ENCODE data around the gene CALHM2.

CALHM2 gene

DNA sequence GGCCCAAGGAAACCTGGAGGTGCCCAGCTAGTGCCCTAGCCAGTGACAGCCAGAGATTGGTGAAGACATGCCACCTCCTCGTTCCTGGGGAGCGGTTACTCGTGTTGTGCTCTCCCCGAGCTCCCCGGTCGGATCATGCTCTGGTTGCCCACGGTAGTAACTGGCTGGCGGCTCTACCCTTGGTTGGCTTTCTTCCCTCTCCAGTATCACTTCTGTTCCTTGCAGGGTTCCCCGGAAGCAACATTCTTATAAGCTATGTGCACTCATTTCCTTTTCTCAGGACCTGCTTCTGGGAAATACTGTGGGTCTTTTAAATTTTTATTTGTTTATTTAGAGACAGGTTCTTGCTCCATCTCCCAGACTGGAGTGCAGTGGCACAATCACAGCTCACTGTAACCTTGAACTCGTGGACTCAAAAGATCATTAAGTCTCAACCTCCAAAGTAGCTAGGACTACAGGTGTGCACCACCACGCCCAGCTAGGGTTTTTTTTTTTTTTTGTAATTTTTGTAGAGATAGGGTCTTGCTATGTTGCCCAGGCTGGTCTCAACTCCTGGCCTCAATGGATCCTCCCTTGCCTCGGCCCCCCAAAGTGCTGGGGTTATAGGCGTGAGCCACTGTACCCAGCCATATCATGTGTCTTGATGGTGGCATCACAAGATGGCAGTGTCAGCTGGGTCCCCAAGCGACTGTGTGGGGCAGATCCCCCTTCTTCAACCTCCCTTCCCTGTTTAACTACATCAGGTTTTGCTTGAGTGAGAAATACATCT, 13.4 kb upstream of the CALHM2 start:
- H3K4me1 Mint-ChIP-seq (ENCODE audit: low read depth), result peaks cover 11% of the 10 kb centered on the region
- H3K27me3 Mint-ChIP-seq, result no peaks in the 10 kb centered on the region
- H3K27ac Mint-ChIP-seq, result no peak overlapping the region
- no peaks in the 10 kb centered on the region for H3K9me3 Mint-ChIP-seq
- H3K4me3 Mint-ChIP-seq, result no peak overlapping the region
- no peaks in the 10 kb centered on the region for H3K36me3 Mint-ChIP-seq (ENCODE audit: low read depth)

DNA sequence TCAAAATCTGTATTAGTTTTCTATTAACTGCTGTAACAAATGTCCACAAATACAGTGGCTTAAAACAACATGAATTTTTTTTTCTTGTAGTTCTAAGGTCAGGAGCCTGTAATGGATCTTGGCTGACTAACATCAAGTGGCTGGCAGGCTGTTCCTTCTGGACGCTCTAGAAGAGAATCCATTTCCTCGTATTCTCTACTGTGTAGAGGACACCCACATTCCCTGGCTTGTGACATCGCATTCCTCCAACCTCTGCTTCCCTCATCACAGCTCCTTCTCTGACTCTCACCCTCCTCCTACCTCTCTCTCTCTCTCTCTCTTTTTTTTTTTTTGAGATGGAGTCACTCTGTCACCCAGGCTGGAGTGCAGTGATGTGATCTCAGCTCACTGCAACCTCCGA, 11.3 kb upstream of the CALHM2 start:
- H3K4me3 Mint-ChIP-seq, result no peak overlapping the region
- no peaks in the 10 kb centered on the region for H3K9me3 Mint-ChIP-seq
- H3K27ac Mint-ChIP-seq, result no peak overlapping the region
- H3K27me3 Mint-ChIP-seq, result no peaks in the 10 kb centered on the region
- H3K36me3 Mint-ChIP-seq (ENCODE audit: low read depth), result no peaks in the 10 kb centered on the region
- H3K4me1 Mint-ChIP-seq (ENCODE audit: low read depth), result peaks cover 5% of the 10 kb centered on the region

DNA sequence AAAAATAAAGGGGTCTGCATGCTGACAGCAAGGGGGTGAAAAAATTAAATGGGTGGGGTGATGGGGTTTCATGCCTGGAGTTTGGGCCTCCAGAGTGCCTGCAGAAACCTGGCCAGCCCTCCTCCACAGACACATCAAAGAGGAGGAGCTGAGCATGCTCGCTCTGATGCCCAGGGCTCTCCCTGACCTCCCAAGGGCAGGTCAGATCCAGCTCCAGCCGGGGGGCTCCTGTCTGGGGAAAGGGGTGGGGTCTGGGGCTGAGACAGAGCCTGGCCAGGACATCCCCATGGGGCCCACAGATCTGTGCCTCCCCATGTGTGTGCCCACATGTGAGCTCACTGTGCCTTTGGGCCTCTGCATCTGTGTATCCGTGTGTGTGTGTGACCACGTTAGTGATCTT, 7.4 kb upstream of the CALHM2 start:
- no peaks in the 10 kb centered on the region for H3K9me3 Mint-ChIP-seq
- H3K36me3 Mint-ChIP-seq (ENCODE audit: low read depth), result no peaks in the 10 kb centered on the region
- H3K4me1 Mint-ChIP-seq (ENCODE audit: low read depth), result peaks cover 5% of the 10 kb centered on the region
- no peak overlapping the region for H3K4me3 Mint-ChIP-seq
- no peak overlapping the region for H3K27ac Mint-ChIP-seq
- no peaks in the 10 kb centered on the region for H3K27me3 Mint-ChIP-seq

DNA sequence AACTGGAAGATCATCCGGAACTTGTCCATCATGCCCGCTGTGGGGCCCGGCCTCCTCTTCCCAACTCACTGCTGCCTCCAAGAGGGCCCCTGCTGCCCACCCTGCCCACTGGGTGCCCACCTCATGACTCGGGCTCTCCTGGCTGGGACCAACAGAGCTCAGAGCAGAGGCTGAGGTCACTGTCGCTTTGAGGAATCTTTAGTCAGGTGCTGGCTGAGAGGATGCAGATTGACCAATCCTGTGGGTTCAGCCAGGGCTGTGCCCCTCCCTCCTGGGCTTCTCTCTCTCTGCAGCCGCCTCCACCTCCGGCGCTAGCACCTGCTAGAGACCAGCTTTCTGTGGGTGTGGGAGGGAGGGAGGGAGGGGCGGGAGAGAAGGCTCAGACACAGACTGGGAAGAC, 6.5 kb upstream of the CALHM2 start, which contains the start of gene CALHM1:
TSS of gene CALHM1 (minus strand) at position 181 of the 400 bp plus-strand sequence. CDS start at position 32, 149 bp downstream.
- Mint-ChIP-seq H3K4me3 (no peak within 1 kb of the TSS), H3K27ac (no peak within 1 kb of the TSS), H3K36me3 (ENCODE audit: low read depth) (no peaks in the 10 kb centered on the region)

DNA sequence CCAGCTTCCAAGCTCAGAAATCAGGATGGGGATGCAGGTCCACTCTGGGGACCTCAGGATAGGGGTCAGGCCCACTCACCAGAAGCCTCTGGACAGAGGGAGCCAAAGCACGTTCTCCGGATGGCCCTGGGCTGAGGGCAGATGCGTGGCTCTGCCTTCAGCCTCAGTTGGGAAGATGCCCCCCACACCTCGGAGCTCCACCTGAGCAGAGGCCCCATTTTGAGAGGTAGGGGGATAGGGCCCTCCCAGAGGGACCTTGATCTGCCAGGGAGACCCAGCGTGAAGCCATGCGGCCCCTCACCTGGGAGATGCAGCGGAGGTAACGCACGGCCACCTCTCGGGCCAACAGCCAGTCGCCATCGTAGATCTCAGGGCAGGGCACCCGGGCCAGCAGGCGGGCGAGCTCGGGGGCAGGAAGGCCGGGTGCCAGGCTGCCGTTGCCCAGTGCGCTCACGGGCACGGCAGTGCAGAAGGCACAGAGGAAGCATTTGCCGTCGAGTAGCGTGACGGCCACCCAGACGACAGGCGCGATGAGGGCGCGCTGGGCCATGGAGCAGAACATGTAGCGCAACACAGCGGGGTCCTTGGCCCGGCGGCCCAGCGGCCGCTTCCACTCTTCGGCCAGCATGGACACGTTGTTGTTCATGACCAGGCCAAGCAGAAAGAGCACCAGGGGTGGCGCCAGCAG, 5.9 kb upstream of the CALHM2 start:
- H3K36me3 Mint-ChIP-seq (ENCODE audit: low read depth), result no peaks in the 10 kb centered on the region
- no peaks in the 10 kb centered on the region for H3K9me3 Mint-ChIP-seq
- H3K27me3 Mint-ChIP-seq, result no peaks in the 10 kb centered on the region
- H3K4me1 Mint-ChIP-seq (ENCODE audit: low read depth), result peaks cover 5% of the 10 kb centered on the region
- no peak overlapping the region for H3K27ac Mint-ChIP-seq
- H3K4me3 Mint-ChIP-seq, result no peak overlapping the region

More for the DNA sequence above, 6.5 kb upstream of the CALHM2 start, which contains the start of gene CALHM1:
- peaks cover 5% of the 10 kb centered on the region for H3K4me1 Mint-ChIP-seq (ENCODE audit: low read depth)
- H3K27me3 Mint-ChIP-seq, result no peaks in the 10 kb centered on the region
- H3K9me3 Mint-ChIP-seq, result no peaks in the 10 kb centered on the region

DNA sequence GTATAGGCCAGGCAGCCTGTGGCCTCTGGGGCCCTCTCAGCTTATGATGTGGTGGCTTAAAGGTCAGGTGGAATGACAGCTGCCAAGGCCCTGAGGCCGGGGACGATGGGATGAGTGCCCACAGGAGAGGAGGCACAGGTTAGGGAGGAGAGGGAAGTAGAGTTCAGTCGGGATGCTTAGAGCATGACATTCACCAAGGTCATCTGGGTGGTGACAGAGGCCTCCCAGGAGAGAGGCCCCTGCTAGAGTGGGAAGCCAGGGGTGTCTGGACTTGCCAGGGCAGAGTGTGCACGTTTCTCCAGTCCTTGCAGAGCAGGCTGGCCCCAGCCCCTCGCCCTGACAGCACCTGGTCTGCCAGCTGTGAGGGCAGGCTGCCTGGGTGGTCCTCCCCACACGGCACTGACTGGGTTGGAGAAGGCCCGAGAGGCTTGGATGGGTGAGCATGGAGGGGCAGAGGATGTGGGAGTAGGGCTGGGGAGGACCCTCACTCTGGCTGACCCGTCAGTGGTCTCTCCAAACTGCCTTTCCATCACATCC, 5.1 kb upstream of the CALHM2 start:
- H3K9me3 Mint-ChIP-seq, result no peaks in the 10 kb centered on the region
- H3K36me3 Mint-ChIP-seq (ENCODE audit: low read depth), result no peaks in the 10 kb centered on the region
- H3K27ac Mint-ChIP-seq, result no peak overlapping the region
- no peak overlapping the region for H3K4me3 Mint-ChIP-seq
- peaks cover 13% of the 10 kb centered on the region for H3K4me1 Mint-ChIP-seq (ENCODE audit: low read depth)
- H3K27me3 Mint-ChIP-seq, result no peaks in the 10 kb centered on the region

DNA sequence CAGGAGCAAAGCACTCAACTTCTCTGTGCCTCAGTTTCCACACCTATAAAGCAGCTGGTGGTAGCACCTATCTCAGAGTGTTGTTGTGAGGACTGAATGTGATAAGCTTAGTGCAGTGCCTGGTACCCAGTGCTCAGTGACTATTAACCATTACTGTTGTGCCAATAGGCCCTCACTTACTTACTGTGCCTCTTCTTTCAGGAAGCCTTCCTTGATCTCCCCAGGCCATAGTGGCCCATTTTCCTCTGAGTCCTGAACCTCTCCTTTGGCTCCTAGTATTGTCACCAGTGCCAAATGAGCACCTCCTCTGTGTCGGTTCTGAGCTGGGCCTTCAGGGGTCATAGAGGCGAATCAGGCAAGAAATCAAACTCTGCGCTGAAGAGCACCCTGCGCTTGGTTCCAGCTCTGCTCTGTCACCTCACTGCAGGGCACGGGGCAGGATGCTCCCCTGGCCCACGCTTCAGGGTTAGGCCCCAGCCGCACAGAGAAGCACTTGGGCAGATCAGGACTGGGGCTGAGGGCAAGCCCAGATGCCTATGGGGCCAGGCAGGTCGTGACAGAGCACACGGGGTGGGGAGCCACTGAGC, 4.0 kb upstream of the CALHM2 start:
- no peak overlapping the region for H3K4me3 Mint-ChIP-seq
- no peaks in the 10 kb centered on the region for H3K36me3 Mint-ChIP-seq (ENCODE audit: low read depth)
- no peak overlapping the region for H3K27ac Mint-ChIP-seq
- peaks cover 18% of the 10 kb centered on the region for H3K4me1 Mint-ChIP-seq (ENCODE audit: low read depth)
- H3K9me3 Mint-ChIP-seq, result no peaks in the 10 kb centered on the region
- no peaks in the 10 kb centered on the region for H3K27me3 Mint-ChIP-seq

DNA sequence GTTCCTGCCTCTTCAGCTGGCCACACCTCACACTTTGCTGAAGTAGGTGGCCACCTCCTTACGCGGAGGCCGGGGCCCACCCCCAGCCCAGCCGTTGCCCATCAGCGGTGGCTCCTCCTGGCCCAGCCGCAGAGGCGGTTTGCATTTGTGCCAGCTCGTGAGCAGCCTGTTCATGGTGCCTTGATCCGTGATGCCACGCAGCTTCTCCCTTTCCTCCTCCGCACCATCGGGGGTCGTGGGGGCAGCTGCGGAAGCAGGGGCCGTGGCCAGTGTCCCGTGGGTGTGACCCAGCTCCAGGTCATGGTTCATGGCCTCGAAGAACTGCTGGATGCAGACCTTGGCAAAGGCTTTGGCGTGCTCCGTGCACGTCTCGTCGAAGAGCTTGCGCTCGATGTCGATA, 3.1 kb upstream of the CALHM2 start:
- Mint-ChIP-seq H3K36me3 (ENCODE audit: low read depth) (no peaks in the 10 kb centered on the region), H3K27ac (no peak overlapping the region), H3K9me3 (no peaks in the 10 kb centered on the region), H3K4me1 (ENCODE audit: low read depth) (peaks cover 26% of the 10 kb centered on the region), H3K4me3 (no peak overlapping the region), H3K27me3 (no peaks in the 10 kb centered on the region)

DNA sequence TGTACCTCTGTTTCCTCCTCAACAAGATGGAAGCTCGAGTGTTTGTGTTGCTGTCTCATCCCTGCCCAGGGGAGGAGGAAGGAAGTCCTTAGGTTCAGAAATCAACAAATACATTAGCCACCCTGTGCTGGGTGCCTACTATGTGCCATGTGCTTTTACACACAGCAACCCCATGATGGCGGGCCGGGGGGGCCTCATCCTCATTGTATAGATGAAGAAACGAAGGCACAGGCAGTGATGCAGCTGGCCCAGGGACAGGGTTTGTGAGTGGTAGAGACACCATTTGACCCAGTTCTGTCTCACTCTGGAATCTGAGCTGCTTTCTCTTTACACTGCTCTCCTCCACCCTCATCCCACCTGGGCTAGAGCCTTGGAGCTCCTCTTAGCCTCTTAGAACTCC, 1.9 kb upstream of the CALHM2 start:
- H3K27me3 Mint-ChIP-seq, result no peaks in the 10 kb centered on the region
- H3K9me3 Mint-ChIP-seq, result no peaks in the 10 kb centered on the region
- peaks cover 31% of the 10 kb centered on the region for H3K4me1 Mint-ChIP-seq (ENCODE audit: low read depth)
- no peak overlapping the region for H3K27ac Mint-ChIP-seq
- H3K36me3 Mint-ChIP-seq (ENCODE audit: low read depth), result peaks cover 6% of the 10 kb centered on the region
- H3K4me3 Mint-ChIP-seq, result no peak overlapping the region

DNA sequence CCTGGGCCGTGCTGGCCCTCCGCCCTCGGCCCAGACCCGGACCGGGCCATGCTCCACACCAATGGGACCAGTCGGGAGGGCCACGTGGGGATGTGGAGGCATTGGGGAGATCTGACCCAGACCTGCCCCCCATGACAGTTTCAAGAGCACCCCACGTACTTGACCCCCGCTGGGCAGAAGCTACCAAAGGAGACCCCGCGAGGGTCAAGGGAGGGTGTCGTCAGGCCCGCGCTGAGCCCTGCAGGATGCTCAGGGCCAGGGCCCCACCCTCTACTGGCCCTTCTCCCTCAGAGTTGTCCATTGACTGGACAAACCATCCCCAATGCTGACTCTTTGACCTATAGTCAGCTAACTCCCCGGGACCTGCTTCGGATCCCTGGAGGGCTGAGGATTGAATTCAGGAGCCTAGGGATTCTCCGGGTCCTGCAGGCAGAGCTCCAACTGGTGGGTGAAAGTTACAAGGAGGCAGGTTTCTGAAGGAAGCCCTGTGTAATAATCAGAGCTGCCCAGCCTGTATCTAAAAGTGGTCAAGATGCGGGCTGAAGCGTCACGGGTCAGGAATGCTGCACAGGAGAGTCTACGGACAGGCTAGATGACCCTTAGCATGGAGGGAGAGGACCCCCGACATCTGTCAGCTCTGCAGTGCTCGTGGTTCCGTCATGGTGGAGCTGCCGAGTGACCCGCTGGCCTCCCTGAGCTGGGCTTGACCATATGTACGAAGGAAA, 498 bp upstream of the CALHM2 start:
- Mint-ChIP-seq H3K4me3 (peak overlapping the region; percentile 81), H3K4me1 (ENCODE audit: low read depth) (peaks cover 36% of the 10 kb centered on the region), H3K27me3 (no peaks in the 10 kb centered on the region), H3K36me3 (ENCODE audit: low read depth) (peaks cover 17% of the 10 kb centered on the region), H3K9me3 (no peaks in the 10 kb centered on the region), H3K27ac (no peak overlapping the region)

DNA sequence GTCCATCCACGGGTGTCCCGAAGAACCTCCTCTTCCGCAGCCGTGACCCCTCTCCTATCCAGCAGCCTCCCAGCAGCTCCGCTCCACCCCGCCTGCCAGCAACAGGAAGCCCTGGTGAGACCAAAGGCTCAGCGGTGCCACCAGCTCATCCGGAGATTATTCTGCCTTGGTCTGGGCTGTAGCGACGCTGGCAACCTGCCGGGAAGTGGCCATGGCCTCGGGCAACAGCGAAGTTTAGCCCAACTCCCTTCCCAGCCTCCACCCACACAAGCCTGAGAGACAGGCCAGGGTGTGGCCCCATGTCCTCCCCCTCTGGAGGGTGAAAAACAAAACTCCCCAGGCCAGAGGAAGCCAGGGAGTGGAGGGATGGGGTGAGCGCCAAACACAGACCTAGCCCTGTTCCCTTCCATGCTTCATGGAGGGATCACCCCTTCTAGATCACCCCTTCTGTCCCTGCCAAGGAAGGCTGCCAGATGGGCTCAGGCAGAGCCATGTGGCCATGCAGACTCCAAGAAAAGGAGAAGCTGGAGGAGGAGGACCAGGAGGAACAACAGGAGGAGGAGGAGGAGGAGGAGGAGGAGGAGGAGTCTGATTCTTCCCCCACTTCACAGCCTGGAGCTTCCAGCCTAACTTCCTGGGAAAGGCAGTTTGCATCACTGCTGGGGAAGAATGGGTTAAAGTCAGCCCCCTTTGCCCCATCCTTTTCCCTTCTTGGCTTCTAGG, 918 bp downstream of the CALHM2 start:
- Mint-ChIP-seq H3K4me1 (ENCODE audit: low read depth) (peaks cover 36% of the 10 kb centered on the region), H3K27me3 (no peaks in the 10 kb centered on the region), H3K27ac (peak overlapping the region; percentile 81), H3K9me3 (no peaks in the 10 kb centered on the region), H3K36me3 (ENCODE audit: low read depth) (peaks cover 27% of the 10 kb centered on the region), H3K4me3 (peak overlapping the region; percentile 81)

DNA sequence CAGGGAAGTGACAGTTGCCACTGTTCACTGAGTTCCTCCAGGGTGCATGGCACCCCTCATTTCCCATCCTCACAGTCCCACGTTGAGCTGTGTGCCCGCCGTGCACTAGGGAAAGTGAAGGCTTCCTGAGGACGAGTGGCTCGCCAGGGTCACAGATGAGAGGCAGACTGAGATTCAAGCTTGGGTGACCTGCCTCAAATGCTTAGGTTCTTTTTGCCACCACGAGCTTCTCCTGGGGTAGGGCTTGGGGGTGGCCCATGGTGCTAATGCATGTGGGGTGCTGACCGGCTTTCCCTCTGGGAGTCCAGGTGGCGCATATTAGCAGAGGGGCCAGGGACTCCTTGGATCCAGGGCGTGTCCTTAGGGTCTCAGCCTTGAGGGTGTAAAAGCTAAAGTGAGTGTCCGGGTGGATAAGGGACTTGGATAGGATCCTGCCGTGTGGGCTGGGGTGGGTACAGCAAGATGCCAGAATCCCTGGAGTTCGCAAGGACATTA, 1.9 kb downstream of the CALHM2 start:
- no peak overlapping the region for H3K27ac Mint-ChIP-seq
- peaks cover 36% of the 10 kb centered on the region for H3K4me1 Mint-ChIP-seq (ENCODE audit: low read depth)
- no peaks in the 10 kb centered on the region for H3K9me3 Mint-ChIP-seq
- H3K4me3 Mint-ChIP-seq, result peak overlapping the region; percentile 81
- peaks cover 37% of the 10 kb centered on the region for H3K36me3 Mint-ChIP-seq (ENCODE audit: low read depth)
- H3K27me3 Mint-ChIP-seq, result no peaks in the 10 kb centered on the region

DNA sequence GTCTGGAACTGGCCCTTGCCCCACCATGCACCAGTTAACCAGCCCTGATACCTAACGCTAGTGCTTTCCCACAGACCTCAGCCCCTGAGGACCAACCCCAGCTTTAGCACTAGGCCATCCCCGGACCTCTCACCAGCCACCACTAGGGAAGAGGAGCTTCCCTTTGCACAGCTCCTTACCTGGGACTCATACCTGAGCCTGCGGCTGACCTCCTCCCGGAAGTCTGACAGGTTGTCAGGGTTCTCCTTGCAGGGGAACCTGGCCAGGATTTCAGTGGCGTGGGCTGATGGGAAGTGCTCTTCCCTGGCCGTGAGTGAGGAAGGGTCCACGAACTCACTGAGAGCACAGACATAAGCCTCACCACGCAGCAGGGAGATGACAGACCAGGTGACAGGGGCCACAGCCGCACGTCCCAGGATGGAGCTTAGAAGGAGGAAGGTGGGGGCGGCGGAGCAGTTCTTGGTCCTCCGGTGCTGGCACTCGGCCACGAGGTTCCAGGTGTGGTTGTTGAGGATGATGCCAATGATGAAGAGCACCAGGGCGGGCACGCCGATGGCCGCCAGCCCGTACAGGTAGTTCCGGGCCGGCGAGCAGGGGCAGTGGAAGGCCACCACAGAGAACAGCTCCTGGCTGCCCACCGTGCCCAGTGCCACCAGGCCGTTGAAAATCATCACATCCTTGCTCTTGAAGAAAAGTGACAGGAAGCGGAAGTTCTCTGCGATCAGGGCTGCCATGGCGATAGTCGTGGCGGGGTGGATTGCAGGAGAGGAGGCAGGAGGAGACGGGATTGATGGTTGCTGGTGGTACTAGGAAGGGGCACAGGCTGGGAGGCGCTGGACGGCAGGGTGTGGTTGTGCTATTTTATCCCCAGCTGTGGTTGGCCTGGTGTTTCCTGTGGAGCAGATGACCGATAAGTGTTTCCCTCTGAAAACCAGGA, 2.7 kb downstream of the CALHM2 start:
- peaks cover 45% of the 10 kb centered on the region for H3K36me3 Mint-ChIP-seq (ENCODE audit: low read depth)
- H3K4me1 Mint-ChIP-seq (ENCODE audit: low read depth), result peaks cover 36% of the 10 kb centered on the region
- no peaks in the 10 kb centered on the region for H3K27me3 Mint-ChIP-seq
- no peak overlapping the region for H3K4me3 Mint-ChIP-seq
- peak overlapping the region; percentile 42 for H3K27ac Mint-ChIP-seq
- no peaks in the 10 kb centered on the region for H3K9me3 Mint-ChIP-seq
